ENCODE measurements around the gene RABAC1. TPM values are rescaled to one million over a fixed set of nuclear protein-coding genes. Genes with fewer than 3 reads are reported as not detected.

Gene RABAC1
- total RNA-seq, 1 donor from 2014 or later, result 360 TPM

DNA sequence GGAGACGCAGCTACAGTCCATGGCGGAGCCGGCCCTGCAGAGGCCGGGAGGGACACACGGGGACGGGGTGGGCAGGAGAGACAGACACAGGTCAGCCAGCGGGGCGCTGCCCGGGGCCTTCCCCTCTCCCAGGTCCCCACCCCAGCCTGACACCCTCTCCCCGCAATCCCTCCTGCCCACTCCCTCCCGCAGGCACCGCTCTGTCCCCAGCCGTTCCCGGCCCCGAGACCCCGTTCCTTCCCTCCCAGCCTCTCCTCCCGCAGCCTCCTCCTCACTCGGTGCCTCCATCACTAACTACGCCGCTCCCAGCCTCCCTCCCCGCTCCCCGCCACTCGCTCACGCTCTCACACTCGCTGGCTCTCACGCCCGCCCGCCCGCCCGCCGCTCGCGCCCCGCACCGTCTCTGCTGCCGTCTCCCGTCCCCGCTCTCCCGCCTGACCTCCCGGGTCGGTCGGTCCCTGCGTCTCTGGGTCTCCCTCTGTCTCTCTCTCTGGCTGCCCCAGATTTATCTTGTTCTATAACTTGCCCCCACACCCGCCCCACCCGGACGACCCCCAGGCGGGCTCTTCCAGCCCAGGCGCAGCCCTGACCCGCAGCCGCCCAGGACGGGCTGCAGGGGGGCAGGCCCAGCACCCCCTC is 46.1 kb downstream of the RABAC1 start:
- Histone ChIP-seq H3K27me3 (peaks cover 20% of the 10 kb centered on the region), H3K9me3 (no peaks in the 10 kb centered on the region), H3K36me3 (no peaks in the 10 kb centered on the region), H3K4me1 (no peaks in the 10 kb centered on the region), H3K4me3 (no peak overlapping the region), H3K27ac (no peak overlapping the region)
- intact Hi-C loops (cut with DNase I), result no loop called here
- TF ChIP-seq, protein P1, sequence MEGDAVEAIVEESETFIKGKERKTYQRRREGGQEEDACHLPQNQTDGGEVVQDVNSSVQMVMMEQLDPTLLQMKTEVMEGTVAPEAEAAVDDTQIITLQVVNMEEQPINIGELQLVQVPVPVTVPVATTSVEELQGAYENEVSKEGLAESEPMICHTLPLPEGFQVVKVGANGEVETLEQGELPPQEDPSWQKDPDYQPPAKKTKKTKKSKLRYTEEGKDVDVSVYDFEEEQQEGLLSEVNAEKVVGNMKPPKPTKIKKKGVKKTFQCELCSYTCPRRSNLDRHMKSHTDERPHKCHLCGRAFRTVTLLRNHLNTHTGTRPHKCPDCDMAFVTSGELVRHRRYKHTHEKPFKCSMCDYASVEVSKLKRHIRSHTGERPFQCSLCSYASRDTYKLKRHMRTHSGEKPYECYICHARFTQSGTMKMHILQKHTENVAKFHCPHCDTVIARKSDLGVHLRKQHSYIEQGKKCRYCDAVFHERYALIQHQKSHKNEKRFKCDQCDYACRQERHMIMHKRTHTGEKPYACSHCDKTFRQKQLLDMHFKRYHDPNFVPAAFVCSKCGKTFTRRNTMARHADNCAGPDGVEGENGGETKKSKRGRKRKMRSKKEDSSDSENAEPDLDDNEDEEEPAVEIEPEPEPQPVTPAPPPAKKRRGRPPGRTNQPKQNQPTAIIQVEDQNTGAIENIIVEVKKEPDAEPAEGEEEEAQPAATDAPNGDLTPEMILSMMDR (IDR thresholded peaks at IDR 0.05), result no peak
- no peak for DNase-seq (ENCODE audit: low spot score in 2 of 2)

DNA sequence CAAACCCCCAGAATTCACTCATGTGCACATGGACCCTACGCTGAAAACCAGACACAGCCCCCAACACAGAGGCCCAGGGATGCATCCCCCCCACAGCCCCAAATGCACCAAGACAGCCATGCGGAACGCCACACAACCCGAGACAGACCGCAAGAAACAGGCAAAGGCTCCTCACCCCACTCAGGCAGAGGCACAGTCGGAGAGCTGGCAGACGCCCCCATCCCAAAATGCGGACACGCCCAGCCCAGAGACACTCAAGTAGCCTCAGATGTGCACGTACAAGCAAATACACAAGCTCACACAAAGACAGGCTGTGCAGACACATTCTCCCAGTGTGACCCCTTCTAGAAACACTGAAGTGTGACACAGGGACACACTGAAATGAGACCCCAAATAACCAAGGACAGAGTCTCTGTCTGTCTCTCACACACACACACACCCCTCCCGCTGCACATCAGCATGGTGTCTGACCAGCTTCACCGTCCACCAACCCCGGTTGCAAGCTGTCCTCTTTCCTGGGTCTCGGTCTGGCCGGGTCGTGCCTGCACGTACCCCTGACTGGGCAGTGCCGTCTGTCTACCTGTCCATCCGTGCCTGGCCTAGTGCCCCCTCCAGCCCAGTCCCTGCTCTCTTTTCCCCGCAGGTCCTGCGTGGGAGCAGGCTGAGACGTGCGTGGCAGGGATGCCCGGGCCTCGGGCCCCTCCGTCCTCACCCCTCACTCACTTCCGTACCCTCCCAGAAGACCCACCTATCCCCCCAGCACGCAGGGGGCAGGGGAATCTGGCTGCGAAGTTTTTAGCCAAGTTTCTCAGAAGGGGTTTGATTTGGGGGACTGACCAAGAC is 47.0 kb downstream of the RABAC1 start:
- H3K4me1 ChIP-seq, result no peaks in the 10 kb centered on the region
- no peak overlapping the region for H3K4me3 ChIP-seq
- H3K27ac ChIP-seq, result no peak overlapping the region
- TF ChIP-seq, protein P1 (IDR thresholded peaks at IDR 0.05), result no peak
- no peaks in the 10 kb centered on the region for H3K9me3 ChIP-seq
- peaks cover 13% of the 10 kb centered on the region for H3K27me3 ChIP-seq
- peaks cover under 1 to 3% of the 10 kb centered on the region in 2 donors for H3K36me3 ChIP-seq
- intact Hi-C loops (cut with DNase I), result no loop called here
- no peak for DNase-seq (ENCODE audit: low spot score in 2 of 2)

DNA sequence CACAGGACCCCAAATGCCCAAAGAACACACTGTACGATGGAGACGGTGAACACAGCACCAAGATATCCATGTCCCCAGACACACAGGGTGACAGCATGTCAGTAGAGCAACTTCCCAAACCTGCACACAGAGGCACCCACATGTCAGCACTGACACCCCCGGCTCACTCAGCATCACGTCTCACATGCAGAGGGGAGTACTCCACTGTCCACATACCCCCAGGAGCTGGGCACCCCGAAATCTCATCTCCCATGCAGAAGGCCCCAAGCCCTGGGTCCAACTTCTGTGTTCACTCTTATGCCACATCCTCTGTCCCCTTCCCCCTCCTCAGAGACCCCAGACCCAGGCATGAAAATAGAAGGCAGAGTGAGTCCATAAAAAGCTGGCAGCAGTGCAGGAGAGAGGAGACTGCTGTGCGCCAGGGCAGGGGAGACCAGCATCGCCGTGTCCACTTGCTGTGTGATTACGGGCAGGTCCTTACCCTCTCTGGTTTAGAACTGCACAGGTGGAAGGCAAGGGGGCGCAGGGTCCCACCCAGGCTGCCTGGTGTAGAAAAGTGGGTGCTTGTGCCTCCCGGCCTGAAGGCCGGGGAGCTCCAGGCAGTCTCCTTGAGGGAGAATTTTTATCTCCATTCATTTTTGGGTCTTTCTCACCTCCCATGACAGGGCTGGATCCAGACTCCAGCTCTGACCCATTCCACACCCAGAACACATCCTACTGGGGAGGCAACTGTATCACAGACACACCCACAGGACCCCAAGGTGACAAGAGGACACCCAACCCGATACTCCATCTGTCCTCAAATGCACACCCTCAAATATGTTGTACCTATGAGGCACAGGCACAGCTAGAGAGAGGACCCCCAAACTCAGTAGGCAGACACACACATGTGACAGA is 47.9 kb downstream of the RABAC1 start:
- DNase-seq (ENCODE audit: low spot score in 2 of 2), result no peak
- Histone ChIP-seq H3K4me3 (no peak overlapping the region), H3K36me3 (peaks cover 7 to 12% of the 10 kb centered on the region in 2 donors), H3K27ac (no peak overlapping the region), H3K27me3 (peaks cover 13% of the 10 kb centered on the region), H3K9me3 (no peaks in the 10 kb centered on the region), H3K4me1 (no peaks in the 10 kb centered on the region)
- TF ChIP-seq, protein P1 (IDR thresholded peaks at IDR 0.05), result no peak
- intact Hi-C loops (cut with DNase I), result no loop called here

DNA sequence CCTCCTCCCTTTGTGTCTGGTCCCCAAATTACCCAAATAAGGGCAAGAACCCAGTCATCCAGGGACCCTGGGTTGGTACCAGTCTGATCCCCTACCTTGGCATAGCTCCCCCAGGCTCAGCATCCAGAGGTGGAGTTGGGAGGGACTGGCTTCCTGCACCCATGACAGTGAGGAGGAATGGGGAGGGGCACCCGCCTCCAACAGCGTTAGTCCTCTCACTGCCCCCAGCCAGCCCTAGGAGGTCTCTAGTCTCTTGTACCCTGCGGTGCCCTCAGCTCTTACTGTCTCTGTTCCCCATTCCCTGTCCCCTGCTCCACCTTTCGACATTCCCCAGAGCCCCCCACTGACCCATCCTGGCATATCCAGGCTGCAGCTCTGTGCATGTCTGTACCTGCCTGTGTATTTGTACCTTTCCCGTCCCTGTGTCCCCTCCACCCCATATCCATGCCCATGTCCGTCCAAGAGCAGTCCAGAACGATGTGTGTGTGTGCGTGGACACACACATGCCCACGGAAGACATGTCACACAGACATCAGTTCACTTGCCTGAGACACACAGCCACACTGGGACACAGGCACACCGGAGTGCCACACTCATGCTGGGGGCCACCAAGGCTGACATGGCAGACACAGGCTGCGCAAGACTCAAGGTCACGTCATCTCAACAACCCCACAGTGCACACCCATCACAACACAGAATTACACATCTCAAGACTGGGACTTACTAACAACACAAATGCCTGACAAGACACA is 48.7 kb downstream of the RABAC1 start:
- intact Hi-C loops (cut with DNase I), result no loop called here
- Histone ChIP-seq H3K9me3 (no peaks in the 10 kb centered on the region), H3K4me1 (no peaks in the 10 kb centered on the region), H3K27ac (no peak overlapping the region), H3K36me3 (peaks cover 15 to 20% of the 10 kb centered on the region in 2 donors), H3K27me3 (peaks cover 13% of the 10 kb centered on the region), H3K4me3 (no peak overlapping the region)
- TF ChIP-seq, protein P1 (IDR thresholded peaks at IDR 0.05), result no peak
- DNase-seq (ENCODE audit: low spot score in 2 of 2), result no peak

DNA sequence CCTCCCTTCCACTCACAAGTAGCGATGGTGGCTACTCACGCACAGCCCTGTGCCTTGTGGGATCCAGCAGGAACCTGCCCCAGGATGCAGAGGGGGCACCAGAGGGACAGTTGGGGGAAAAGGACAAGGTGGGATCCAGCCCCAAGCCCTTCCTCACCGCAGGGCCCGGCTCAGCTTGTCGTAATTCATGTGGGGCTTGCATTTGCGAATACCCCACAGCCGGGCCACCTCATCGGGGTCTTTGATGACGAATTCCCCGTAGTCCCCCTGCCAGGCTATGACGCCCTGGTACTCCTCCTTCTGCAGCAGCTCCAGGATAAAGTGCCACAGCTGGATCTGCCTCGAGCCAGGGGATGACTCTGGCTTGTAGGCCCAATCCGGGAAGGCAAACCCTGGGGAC is 49.4 kb downstream of the RABAC1 start:
- H3K36me3 ChIP-seq, result peaks cover 21 to 27% of the 10 kb centered on the region in 2 donors
- intact Hi-C loops (cut with DNase I), result no loop called here
- TF ChIP-seq, protein P1 (IDR thresholded peaks at IDR 0.05), result no peak
- no peak overlapping the region for H3K27ac ChIP-seq
- H3K9me3 ChIP-seq, result no peaks in the 10 kb centered on the region
- no peak overlapping the region for H3K4me3 ChIP-seq
- peaks cover 10% of the 10 kb centered on the region for H3K27me3 ChIP-seq
- DNase-seq (ENCODE audit: low spot score in 2 of 2), result no peak
- H3K4me1 ChIP-seq, result no peaks in the 10 kb centered on the region

All from ascending aorta (tissue), 2 donors.